ENCODE results near the gene RNF14. TPM values are rescaled to one million over a fixed set of nuclear protein-coding genes. Genes with fewer than 3 reads are reported as not detected.

The RNF14 gene
- total and polyA plus RNA-seq, 2 of the 8 experiments (the other 6 are each of a cell fraction or from before 2014, with no cell fraction given) = 4.7 to 20.2 TPM

DNA sequence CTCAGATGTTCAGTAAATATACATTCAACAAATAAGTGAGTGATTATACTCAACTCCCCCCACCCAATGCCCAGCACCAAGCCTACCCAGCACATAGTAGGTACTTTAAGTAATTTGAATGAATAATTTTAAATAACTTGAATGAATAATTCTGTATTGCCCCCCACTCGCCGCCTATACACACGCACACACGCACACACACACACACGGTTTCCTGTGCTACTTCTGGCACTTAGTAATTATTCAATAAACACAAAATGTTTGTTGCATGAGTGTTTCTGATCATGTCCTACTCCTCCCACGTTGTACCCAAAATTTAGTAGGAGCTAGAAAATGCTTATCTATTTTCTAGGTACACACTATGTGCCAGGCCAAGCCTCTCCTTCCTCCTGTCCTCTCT, 27.1 kb upstream of the RNF14 start:
- H2BK5ac ChIP-seq (ENCODE audit: low read depth, low read length) = no peak overlapping the region
- H4K8ac ChIP-seq (ENCODE audit: extremely low read depth, insufficient read depth, low read length) = no peak overlapping the region
- peaks cover 0 to 2% of the 10 kb centered on the region in 2 experiments for H4K20me1 ChIP-seq (replicated peaks in 1 of 2; ENCODE audit: control insufficient read depth in 1 of 2, insufficient read depth in 2 of 2, low read length in 2 of 2)
- TF ChIP-seq CTBP2 (IDR thresholded peaks at IDR 0.05; ENCODE audit: borderline replicate concordance, insufficient read depth, insufficient read length, low read length) (no peak), BACH1 (IDR thresholded peaks at IDR 0.05; ENCODE audit: low read length) (no peak), EGR1 (IDR thresholded peaks at IDR 0.05; ENCODE audit: borderline replicate concordance, low read depth, low read length) (no peak)
- H3K18ac ChIP-seq (ENCODE audit: extremely low read depth, low read length) = no peak overlapping the region
- no peak overlapping the region for H3K27ac ChIP-seq (ENCODE audit: low read depth, low read length)
- no peaks in the 10 kb centered on the region for H3K23me2 ChIP-seq (ENCODE audit: low read depth, low read length)
- H3K4ac ChIP-seq (replicated peaks; ENCODE audit: insufficient read length, low read depth, low read length) = no peak overlapping the region
- peaks cover 0 to 10% (median 7%) of the 10 kb centered on the region in 4 experiments; a peak in 5 of 7 replicates for H3K4me1 ChIP-seq (replicated peaks in 1 of 4; ENCODE audit: control insufficient read depth in 3 of 4, insufficient read depth in 4 of 4, low read length in 3 of 4)
- H3K79me2 ChIP-seq (ENCODE audit: control insufficient read depth in 1 of 2, insufficient read depth in 2 of 2, low read length in 2 of 2) = no peaks in the 10 kb centered on the region
- ChIA-PET CTCF (ENCODE audit: partially characterized antibody) (interaction anchor here (0.8 to 20.8 kb wide), 13 partner anchors 12 to 297 kb away, joined by 3 to 324 read pairs (median 7); partner anchors contain the start of genes PCDH12 and RNF14), POLR2A (ENCODE audit: partially characterized antibody) (interaction anchor here (0.7 to 9.2 kb wide), 11 partner anchors 9 to 71 kb away, joined by 3 to 121 read pairs (median 4); partner anchors contain the start of genes DELE1, GNPDA1, PCDH12 and RNF14)
- DNase-seq (ENCODE audit: low read depth in 1 of 2, low spot score in 2 of 2) = no peak
- H2BK20ac ChIP-seq (ENCODE audit: low read length) = no peak overlapping the region
- FAIRE-seq = no peak
- H2BK15ac ChIP-seq (ENCODE audit: low read length) = no peak overlapping the region
- H3K36me3 ChIP-seq (ENCODE audit: control insufficient read depth in 2 of 4, insufficient read depth in 4 of 4, low read length in 3 of 4) = peaks cover 7 to 25% (median 22%) of the 10 kb centered on the region in 4 experiments
- H3K4me2 ChIP-seq (ENCODE audit: insufficient read depth in 1 of 2, low read depth in 2 of 2, low read length in 2 of 2) = no peak overlapping the region
- no peaks in the 10 kb centered on the region for H3K79me1 ChIP-seq (ENCODE audit: low read depth, low read length)
- no peak overlapping the region for H2BK12ac ChIP-seq (ENCODE audit: low read depth, low read length)
- no peak overlapping the region for H2AK5ac ChIP-seq (ENCODE audit: low read depth, low read length)
- H3K9ac ChIP-seq (replicated peaks in 1 of 4; ENCODE audit: extremely low read depth in 1 of 4, low read depth in 3 of 4, low read length in 3 of 4) = no peak overlapping the region
- H4K5ac ChIP-seq (ENCODE audit: insufficient read length, low read depth, low read length) = no peak overlapping the region
- H2BK120ac ChIP-seq (replicated peaks; ENCODE audit: low read depth, low read length) = no peak overlapping the region
- no peaks in the 10 kb centered on the region for H3K9me3 ChIP-seq (ENCODE audit: insufficient read depth in 2 of 2, low read depth in 1 of 2, low read length in 1 of 2)
- no peak overlapping the region for H2AFZ ChIP-seq (ENCODE audit: low read length)
- WGBS, 2 experiments (ENCODE audit: extremely low coverage in 1 of 2, insufficient coverage in 1 of 2, insufficient read length in 1 of 2, insufficient replicate concordance in 2 of 2, low coverage in 1 of 2, low lambda C conversion rate in 2 of 2, missing lambda C conversion rate in 1 of 2) = 97% methylated on average over 6 of the region's 6 CpGs; no CpG with 5 or more reads in 1 of the 2 experiments
- H3K4me3 ChIP-seq (ENCODE audit: extremely low read depth in 1 of 4, insufficient read depth in 2 of 4, low read depth in 3 of 4, low read length in 4 of 4) = no peak overlapping the region
- no peak overlapping the region for H3K23ac ChIP-seq (ENCODE audit: insufficient read length)
- H4K91ac ChIP-seq (replicated peaks; ENCODE audit: insufficient read length, low read length) = no peak overlapping the region
- H3K56ac ChIP-seq (replicated peaks; ENCODE audit: insufficient read length, low read depth, low read length) = no peak overlapping the region
- H3K27me3 ChIP-seq (replicated peaks in 1 of 4; ENCODE audit: control insufficient read depth in 3 of 4, extremely low read depth in 1 of 4, insufficient read depth in 3 of 4, low read length in 3 of 4) = no peaks in the 10 kb centered on the region; a peak in 1 of 7 replicates
- no peak overlapping the region for H3K14ac ChIP-seq (ENCODE audit: insufficient read length)

Measured in H1 (cell line).